Fibroblast of skin of right quadriceps (primary cell): Measurements from ENCODE around the gene KLHL30.

Source experiments
- DNase-seq: peaks from one replicate; pipeline ENCODE4 v3.0.0-alpha.2; 2013

KLHL30 gene

GRCh38 chr2:238131761-238132462 is 6.6 kb upstream of the KLHL30 start:
- no peak for DNase-seq

- DNase-seq, result no peak
Measured at GRCh38 chr2:238132463-238133450, 5.7 kb upstream of the KLHL30 start.

- no peak for DNase-seq
Measured at GRCh38 chr2:238133499-238134392, 4.7 kb upstream of the KLHL30 start.

GRCh38 chr2:238134393-238134785 is 4.1 kb upstream of the KLHL30 start:
- no peak for DNase-seq

- DNase-seq, result no peak
Measured at GRCh38 chr2:238135601-238136150, 2.8 kb upstream of the KLHL30 start.

GRCh38 chr2:238136820-238137537 is 1.5 kb upstream of the KLHL30 start:
- peak; percentile 40 for DNase-seq

GRCh38 chr2:238137885-238138284 is 583 bp upstream of the KLHL30 start:
- no peak for DNase-seq

GRCh38 chr2:238139196-238140039 is 950 bp downstream of the KLHL30 start:
- no peak for DNase-seq

- DNase-seq, result no peak
Measured at GRCh38 chr2:238140040-238140439, 1.6 kb downstream of the KLHL30 start.

GRCh38 chr2:238140721-238141540 is 2.5 kb downstream of the KLHL30 start:
- DNase-seq, result no peak

- DNase-seq, result peak; percentile 59
Measured at GRCh38 chr2:238141541-238142318, 3.3 kb downstream of the KLHL30 start.

- DNase-seq, result peak; percentile 14
Measured at GRCh38 chr2:238142382-238143205, 4.1 kb downstream of the KLHL30 start.

GRCh38 chr2:238143239-238143951 is 4.9 kb downstream of the KLHL30 start:
- DNase-seq, result peak; percentile 67

- DNase-seq, result no peak
Measured at GRCh38 chr2:238144262-238144661, 5.8 kb downstream of the KLHL30 start.

GRCh38 chr2:238145046-238145445 is 6.6 kb downstream of the KLHL30 start:
- DNase-seq, result no peak

- DNase-seq, result no peak
Measured at GRCh38 chr2:238145851-238146250, 7.4 kb downstream of the KLHL30 start.

GRCh38 chr2:238146884-238147544 is 8.5 kb downstream of the KLHL30 start:
- no peak for DNase-seq
